GM12878 (cell line): ENCODE measurements around the gene TRPV5. TPM values are rescaled to one million over a fixed set of nuclear protein-coding genes. Genes with fewer than 3 reads are reported as not detected.

ENCODE experiments used
- ATAC-seq: fragments of 200-7000 bp; cut with Tn5 transposase; 3 replicates; pipeline ENCODE4 v1.9.1; 2020; ENCODE audit warnings: mild to moderate bottlenecking, moderate library complexity
- BruUV-seq: library from RNA; stranded (reverse); fragments of 400-500 nt; replicated peaks from 2 replicates; lab custom pipeline; 2021; lab: Mats Ljungman, UMichigan
- CTCF ChIA-PET: fragments of 300-600 bp; sonication (Branson Sonifier 250); formaldehyde crosslinking; extraction: SDS; loops from one replicate; lab custom pipeline; 2021; ENCODE audit warnings: inconsistent platforms; lab: Yijun Ruan, JAX
- POLR2A ChIA-PET: fragments of 350-600 bp; formaldehyde crosslinking; extraction: SDS; loops from one replicate; lab custom pipeline; 2021; ENCODE audit warnings: inconsistent platforms; lab: Charles Lee
- RAD21 ChIA-PET: fragments of 300-600 bp; sonication (Branson Sonifier 250); formaldehyde crosslinking; loops from one replicate; lab custom pipeline; 2023; ENCODE audit warnings: antibody characterized with exemption; ENCODE audit not compliant: unreplicated experiment; lab: Charles Lee
- SMC1A ChIA-PET: fragments of 300-600 bp; sonication (Branson Sonifier 250); formaldehyde crosslinking; loops from one replicate; lab custom pipeline; 2023; ENCODE audit not compliant: unreplicated experiment, uncharacterized antibody; lab: Charles Lee
- DNase-seq: peaks from one replicate; pipeline ENCODE4 v3.0.0-alpha.2; 2011; ENCODE audit warnings: low read depth, low spot score
- FAIRE-seq: peaks from 3 replicates; lab custom pipeline; 2011; peaks lifted over from hg19 to GRCh38; lab: Jason Lieb, UNC
- H2AFZ ChIP-seq: 2 replicates; pipeline ENCODE4 v1.6.0; 2011; ENCODE audit warnings: low read depth, low read length, control low read depth; ENCODE audit not compliant: control insufficient read depth
- H3K27ac ChIP-seq: 2 replicates; pipeline ENCODE4 v1.5.1; 2011; ENCODE audit warnings: control low read depth; ENCODE audit not compliant: control insufficient read depth, insufficient read depth
- H3K27me3 ChIP-seq, 2 experiments: replicated peaks in 1 of 2; 2 replicates each; pipeline versions ENCODE4 v1.6.0 to v1.6.1; 2011; ENCODE audit warnings: low read length in 1 of 2; ENCODE audit not compliant: control insufficient read depth in 2 of 2, insufficient read depth in 2 of 2
- H3K36me3 ChIP-seq, 2 experiments: 2 replicates each; pipeline ENCODE4 v1.5.1; 2011; ENCODE audit warnings: low read length in 1 of 2; ENCODE audit not compliant: control insufficient read depth in 2 of 2, insufficient read depth in 2 of 2
- H3K4me1 ChIP-seq: 2 replicates; pipeline ENCODE4 v1.6.1; 2011; ENCODE audit warnings: mild to moderate bottlenecking, low read length, moderate library complexity, mixed read lengths; ENCODE audit not compliant: control insufficient read depth, insufficient read depth
- H3K4me2 ChIP-seq: 2 replicates; pipeline ENCODE4 v1.6.0; 2011; ENCODE audit warnings: control low read depth; ENCODE audit not compliant: control insufficient read depth, insufficient read depth
- H3K4me3 ChIP-seq: fragments of 200-600 bp; sonication (generic); 2 replicates; pipeline ENCODE4 v1.5.1; 2016
- H3K79me2 ChIP-seq: 2 replicates; pipeline ENCODE4 v1.6.0; 2011; ENCODE audit warnings: low read length; ENCODE audit not compliant: control insufficient read depth, insufficient read depth
- H3K9ac ChIP-seq: 2 replicates; pipeline ENCODE4 v1.8.0; 2011; ENCODE audit warnings: low read length, control low read depth, mixed read lengths; ENCODE audit not compliant: control insufficient read depth, insufficient read depth
- H3K9me3 ChIP-seq: replicated peaks from 3 replicates; pipeline ENCODE4 v1.5.1; 2011; ENCODE audit warnings: mild to moderate bottlenecking, low read length; ENCODE audit not compliant: control insufficient read depth, insufficient read depth
- H4K20me1 ChIP-seq: 2 replicates; pipeline ENCODE4 v1.6.0; 2011; ENCODE audit not compliant: control insufficient read depth, insufficient read depth
- ASH2L ChIP-seq: fragments of 300-600, 200-600 bp; sonication (generic); IDR thresholded peaks from 2 replicates; pipeline ENCODE4 v1.6.1; 2017; ENCODE audit warnings: low read depth, mild to moderate bottlenecking, borderline replicate concordance
- ATF2 ChIP-seq: IDR thresholded peaks from 2 replicates; pipeline ENCODE4 v1.6.1; 2012; ENCODE audit warnings: low read length, inconsistent platforms
- CTCF ChIP-seq, 3 experiments: IDR thresholded peaks in 2 of 3; conservative IDR thresholded peaks in 1 of 3; 2 replicates each; pipeline ENCODE4 v1.5.1; 2011; ENCODE audit warnings: low read depth in 3 of 3, low read length in 3 of 3, mild to moderate bottlenecking in 3 of 3, control low read depth in 2 of 3, moderate library complexity in 2 of 3, inconsistent platforms in 1 of 3, mixed read lengths in 1 of 3; ENCODE audit not compliant: control insufficient read depth in 2 of 3, insufficient read depth in 1 of 3; ENCODE audit errors: extremely low read depth in 1 of 3
- CUX1 ChIP-seq: IDR thresholded peaks from 2 replicates; pipeline ENCODE4 v1.6.1; 2012; ENCODE audit warnings: improper control_type of control experiment, low read depth, low read length; ENCODE audit not compliant: insufficient replicate concordance
- E4F1 ChIP-seq: fragments of 450-650 bp; IDR thresholded peaks from 2 replicates; pipeline ENCODE4 v1.6.1; 2018; ENCODE audit warnings: borderline replicate concordance, mild to moderate bottlenecking; ENCODE audit not compliant: partially characterized antibody
- EED ChIP-seq: sonication (generic); IDR thresholded peaks from 2 replicates; pipeline ENCODE4 v1.6.1; 2016; ENCODE audit warnings: antibody characterized with exemption, low read depth
- JUNB ChIP-seq: IDR thresholded peaks from 2 replicates; pipeline ENCODE4 v1.6.1; 2016; ENCODE audit warnings: antibody characterized with exemption, mild to moderate bottlenecking
- MAX ChIP-seq: IDR thresholded peaks from 2 replicates; pipeline ENCODE4 v1.6.1; 2012; ENCODE audit warnings: low read depth, low read length, improper control_type of control experiment
- MEF2A ChIP-seq: IDR thresholded peaks from 2 replicates; pipeline ENCODE4 v1.6.1; 2011; ENCODE audit warnings: low read depth, mild to moderate bottlenecking, low read length, moderate library complexity; ENCODE audit not compliant: insufficient read depth
- MTA3 ChIP-seq: IDR thresholded peaks from 2 replicates; pipeline ENCODE4 v1.6.1; 2012; ENCODE audit warnings: low read length, inconsistent platforms, borderline replicate concordance
- NR2F1 ChIP-seq: fragments of 450-650 bp; conservative IDR thresholded peaks from 2 replicates; pipeline ENCODE4 v1.6.1; 2017; ENCODE audit warnings: mild to moderate bottlenecking
- WGBS: methylation state at CpG from one replicate; pipeline ENCODE4 v1.1.6; 2016; ENCODE audit warnings: low lambda C conversion rate; ENCODE audit not compliant: insufficient replicate concordance, insufficient coverage; ENCODE audit errors: missing lambda C conversion rate; 5-methylcytosine and 5-hydroxymethylcytosine counted together
- in situ Hi-C: fragments of 300-500 bp; cut with MboI; formaldehyde crosslinking; loops from 9 replicates; pipeline ENCODE4 v1.14.3; 2018; ENCODE audit warnings: mixed read lengths
- intact Hi-C: fragments of 100-400 bp; cut with micrococcal nuclease; formaldehyde crosslinking; loops from one replicate; pipeline ENCODE4 v1.14.2; 2022; ENCODE audit not compliant: unreplicated experiment
- polyA plus RNA-seq, 11 experiments: library from polyadenylated mRNA; depleted of rRNA in 4 of 11; unstranded in 6 of 11; stranded (reverse) in 5 of 11; fragments of >200 nt; fragmentation: Nextera tagmentation in 4 of 11; fragmentation: Illumina TruSeq in 1 of 11; extraction: Ambion mirVana in 4 of 11; extraction: Trizol in 1 of 11; gene quantifications; 1 replicate in 1 of 11; 2 replicates in 10 of 11; pipeline versions ENCODE4 v1.2.1 to v1.2.3, GENCODE V29; 2011 to 2016; ENCODE audit warnings: inconsistent platforms in 2 of 11, missing spikeins in 2 of 11, low read depth in 1 of 11
- total RNA-seq, 4 experiments: library from RNA; depleted of rRNA in 3 of 4; stranded (reverse); fragments of >200 nt in 3 of 4; fragmentation: Illumina TruSeq in 1 of 4; extraction: Trizol in 1 of 4; gene quantifications; 2 replicates each; pipeline versions ENCODE4 v1.2.1 to v1.2.3, GENCODE V29; 2013 to 2021

The TRPV5 gene
- total and polyA plus RNA-seq, 10 of the 15 experiments (the other 5 are each of a cell fraction or from before 2014, with no cell fraction given) = not detected

GRCh38 chr7:142863891-142864685, 69.5 kb downstream of the TRPV5 start:
- in situ Hi-C loops = no loop called here
- POLR2A ChIA-PET = no interaction called here
- WGBS = 52% methylated on average over 37 of the region's 37 CpGs
- TF ChIP-seq ASH2L (no peak), EED (no peak), CTCF (IDR thresholded peaks at IDR 0.05 in 2 of 3, conservative IDR thresholded peaks at IDR 0.05 in 1 of 3; ENCODE audit: control insufficient read depth in 2 of 3, extremely low read depth in 1 of 3, insufficient read depth in 1 of 3, low read depth in 3 of 3, low read length in 3 of 3) (no peak), E4F1 (no peak), MEF2A (no peak), ATF2 (no peak), MAX (no peak), JUNB (no peak), NR2F1 (no peak), MTA3 (no peak), CUX1 (no peak)

More at GRCh38 chr7:142863891-142864685, 69.5 kb downstream of the TRPV5 start:
- Histone ChIP-seq H3K9me3 (no peaks in the 10 kb centered on the region), H3K79me2 (no peaks in the 10 kb centered on the region), H3K4me2 (no peak overlapping the region), H3K4me1 (no peaks in the 10 kb centered on the region), H3K4me3 (no peak overlapping the region), H3K9ac (no peak overlapping the region), H4K20me1 (no peaks in the 10 kb centered on the region), H3K27ac (no peak overlapping the region), H3K36me3 (no peaks in the 10 kb centered on the region), H2AFZ (no peak overlapping the region), H3K27me3 (peaks cover 0 to 3% of the 10 kb centered on the region in 2 experiments; a peak in 3 of 4 replicates)
- RAD21 ChIA-PET = no interaction called here
- CTCF ChIA-PET = interaction anchor here (1.0 to 1.8 kb wide), 2 partner anchors 229 to 260 kb away, joined by 3 to 8 read pairs; no protein-coding TSS in a partner anchor
- intact Hi-C loops = no loop called here
- SMC1A ChIA-PET = no interaction called here
- DNase-seq = no peak
- ATAC-seq = no peak
- no TSS peak for BruUV-seq
- no peak for FAIRE-seq
